ENCODE measurements around the gene XPNPEP2. TPM values are rescaled to one million over a fixed set of nuclear protein-coding genes. Genes with fewer than 3 reads are reported as not detected.

The XPNPEP2 gene
- total and polyA plus RNA-seq, 9 of the 15 experiments (the other 6 are each of a cell fraction or from before 2014, with no cell fraction given) = 0.03 to 0.19 (median 0.09) TPM; not detected in 5

- TF ChIP-seq NBN (IDR thresholded peaks at IDR 0.05; ENCODE audit: low read depth) (no peak), MLLT1 (IDR thresholded peaks at IDR 0.05) (no peak), CHD7 (IDR thresholded peaks at IDR 0.05; ENCODE audit: low read depth, low read length) (no peak), HMG20B (CRISPR knock-in tag; IDR thresholded peaks at IDR 0.05) (no peak), ZNF395 (CRISPR knock-in tag; IDR thresholded peaks at IDR 0.05) (no peak)
These were observed 44.0 kb upstream of the XPNPEP2 start (continued) for GRCh38 chrX:129694805-129695204.

All from K562 (cell line).